ENCODE measurements around the gene FAM193A. TPM values are rescaled to one million over a fixed set of nuclear protein-coding genes. Genes with fewer than 3 reads are reported as not detected.
"Not testable (repeated sequence)": the region's sequence is repeated elsewhere in the genome, so short reads cannot be mapped to it uniquely, and the experiment has no call there.

The FAM193A gene
- polyA plus RNA-seq, 3 donors from 2014 or later = 0.03 to 4.8 (median 0.94) TPM

GRCh38 chr4:2780643-2781042, 244.2 kb downstream of the FAM193A start:
- not testable (repeated sequence) for H3K9me3 Mint-ChIP-seq; H3K36me3 Mint-ChIP-seq; H3K27me3 Mint-ChIP-seq (ENCODE audit: low read depth in 3 of 3); H3K27ac Mint-ChIP-seq; H3K4me1 Mint-ChIP-seq; H3K4me3 Mint-ChIP-seq; DNase-seq

DNA sequence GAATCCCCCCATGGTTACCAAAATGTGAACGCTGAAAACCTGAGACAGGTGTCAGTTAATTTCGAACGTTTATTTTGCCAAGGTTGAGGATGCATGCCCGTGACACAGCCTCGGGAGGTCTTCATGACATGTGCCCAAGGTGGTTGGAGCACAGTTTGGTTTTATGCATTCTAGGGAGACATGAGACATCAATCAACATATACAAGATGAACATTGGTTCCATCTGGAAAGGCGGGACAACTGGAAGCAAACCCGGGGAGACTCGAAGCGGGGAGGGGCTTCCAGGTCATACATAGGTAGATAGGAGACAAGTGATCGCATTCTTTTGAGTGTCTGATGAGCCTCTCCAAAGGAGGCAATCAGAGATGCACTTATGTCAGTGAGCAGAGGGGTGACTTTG, 245.5 kb downstream of the FAM193A start:
- DNase-seq = no peak
- no peak overlapping the region for H3K27ac Mint-ChIP-seq
- H3K4me3 Mint-ChIP-seq = no peak overlapping the region

More for the DNA sequence above, 245.5 kb downstream of the FAM193A start:
- H3K4me1 Mint-ChIP-seq = peaks cover 1 to 10% of the 10 kb centered on the region in 2 donors
- peaks cover 0 to 2% (median 1%) of the 10 kb centered on the region in 3 donors for H3K27me3 Mint-ChIP-seq (ENCODE audit: low read depth in 3 of 3)
- H3K9me3 Mint-ChIP-seq = peaks cover 0 to 6% (median 0%) of the 10 kb centered on the region in 6 donors
- H3K36me3 Mint-ChIP-seq = no peaks in the 10 kb centered on the region

Other genes with a start within 250 kb of the FAM193A start
- 10 to 100 TPM; 11.9 to 17.5 (median 14.4) TPM for gene ZFYVE28, start 118.0 kb upstream of the FAM193A start, polyA plus RNA-seq
- gene CFAP99, start 117.7 kb upstream of the FAM193A start, polyA plus RNA-seq = not detected
- gene RNF4, start 67.5 kb upstream of the FAM193A start, polyA plus RNA-seq = 100 to 1,000 TPM in 1 of 3 donors, 10 to 100 TPM in 2; 48.0 to 116 (median 48.2) TPM
- gene TNIP2, start 219.7 kb downstream of the FAM193A start, polyA plus RNA-seq = 10 to 100 TPM; 35.1 to 43.7 (median 40.2) TPM

Measured in immature natural killer cell (primary cell).